ENCODE measurements around the gene LCN9. TPM values are rescaled to one million over a fixed set of nuclear protein-coding genes. Genes with fewer than 3 reads are reported as not detected.

LCN9 gene
- total and polyA plus RNA-seq, 8 donors: not detected

GRCh38 chr9:135696446-135696845 is 33.3 kb downstream of the LCN9 start:
- intact Hi-C loops (cut with DNase I; ENCODE audit: low total_unique reads): no loop called here
- H3K27me3 ChIP-seq: peaks cover 0 to 81% (median 8%) of the 10 kb centered on the region in 3 donors
- H3K4me3 ChIP-seq: no peak overlapping the region
- WGBS, 5 donors: 63 to 75% (median 70%) methylated on average over 13 to 16 of the region's 16 CpGs
- no peaks in the 10 kb centered on the region for H3K9me3 ChIP-seq
- DNase-seq: no peak
- H3K4me1 ChIP-seq: peaks cover under 1 to 3% (median 1%) of the 10 kb centered on the region in 4 donors
- no peak overlapping the region for H3K27ac ChIP-seq
- no peaks in the 10 kb centered on the region for H3K36me3 ChIP-seq
- TF ChIP-seq POLR2A (IDR thresholded peaks at IDR 0.05): no peak

GRCh38 chr9:135697226-135697625 is 34.1 kb downstream of the LCN9 start:
- Histone ChIP-seq H3K9me3 (no peaks in the 10 kb centered on the region), H3K27me3 (peaks cover 0 to 84% (median 16%) of the 10 kb centered on the region in 3 donors), H3K36me3 (no peaks in the 10 kb centered on the region), H3K27ac (no peak overlapping the region), H3K4me3 (no peak overlapping the region), H3K4me1 (peaks cover 8 to 11% (median 9%) of the 10 kb centered on the region in 4 donors)
- TF ChIP-seq POLR2AphosphoS5 (IDR thresholded peaks at IDR 0.05) (no peak), CTCF (IDR thresholded peaks at IDR 0.05) (no peak), POLR2A (IDR thresholded peaks at IDR 0.05) (no peak), EP300 (IDR thresholded peaks at IDR 0.05) (no peak)
- DNase-seq: no peak
- intact Hi-C loops (cut with DNase I; ENCODE audit: low total_unique reads): no loop called here
- 68 to 73% (median 72%) methylated on average over 9 to 15 of the region's 15 CpGs for WGBS, 5 donors

GRCh38 chr9:135698236-135698635 is 35.1 kb downstream of the LCN9 start:
- H3K27ac ChIP-seq: no peak overlapping the region
- WGBS, 5 donors: 71 to 74% (median 73%) methylated on average over 12 to 21 of the region's 21 CpGs
- H3K27me3 ChIP-seq: peaks cover 0 to 84% (median 26%) of the 10 kb centered on the region in 3 donors

GRCh38 chr9:135698767-135699166 is 35.7 kb downstream of the LCN9 start:
- Histone ChIP-seq H3K27ac (no peak overlapping the region), H3K9me3 (no peaks in the 10 kb centered on the region), H3K4me3 (no peak overlapping the region), H3K36me3 (no peaks in the 10 kb centered on the region), H3K4me1 (peaks cover 10 to 19% (median 14%) of the 10 kb centered on the region in 4 donors), H3K27me3 (peaks cover 0 to 84% (median 31%) of the 10 kb centered on the region in 3 donors)
- intact Hi-C loops (cut with DNase I; ENCODE audit: low total_unique reads): no loop called here
- no peak for DNase-seq
- 61 to 74% (median 66%) methylated on average over 16 to 19 of the region's 19 CpGs for WGBS, 5 donors
- TF ChIP-seq POLR2AphosphoS5 (IDR thresholded peaks at IDR 0.05) (no peak), EP300 (IDR thresholded peaks at IDR 0.05) (no peak), CTCF (IDR thresholded peaks at IDR 0.05) (no peak), POLR2A (IDR thresholded peaks at IDR 0.05) (no peak)

More at GRCh38 chr9:135698236-135698635, 35.1 kb downstream of the LCN9 start:
- Histone ChIP-seq H3K4me1 (peaks cover 10 to 16% (median 14%) of the 10 kb centered on the region in 4 donors), H3K36me3 (no peaks in the 10 kb centered on the region), H3K4me3 (no peak overlapping the region), H3K9me3 (no peaks in the 10 kb centered on the region)
- intact Hi-C loops (cut with DNase I; ENCODE audit: low total_unique reads): no loop called here
- no peak for DNase-seq
- no peak for TF ChIP-seq CTCF (IDR thresholded peaks at IDR 0.05)
- TF ChIP-seq POLR2AphosphoS5 (IDR thresholded peaks at IDR 0.05): no peak

GRCh38 chr9:135699440-135699839 is 36.3 kb downstream of the LCN9 start, which contains the start of gene SOHLH1:
TSS of gene SOHLH1 (minus strand) at chr9:135699481. CDS start at chr9:135699467, 14 bp downstream.
- Histone ChIP-seq H3K9me3 (no peaks in the 10 kb centered on the region), H3K4me1 (peaks cover 10 to 20% (median 14%) of the 10 kb centered on the region in 4 donors), H3K27me3 (peaks cover 0 to 84% (median 35%) of the 10 kb centered on the region in 3 donors), H3K27ac (no peak within 1 kb of the TSS), H3K4me3 (no peak within 1 kb of the TSS), H3K36me3 (no peaks in the 10 kb centered on the region)
- no peak for DNase-seq
- 80 to 87% (median 85%) methylated on average over 1 to 30 of the region's 30 CpGs for WGBS, 5 donors
- intact Hi-C loops (cut with DNase I; ENCODE audit: low total_unique reads): no loop called here
- no peak for TF ChIP-seq POLR2AphosphoS5 (IDR thresholded peaks at IDR 0.05)
- TF ChIP-seq CTCF (IDR thresholded peaks at IDR 0.05): no peak
- no peak for TF ChIP-seq POLR2A (IDR thresholded peaks at IDR 0.05)
- TF ChIP-seq EP300 (IDR thresholded peaks at IDR 0.05): no peak

Measured in stomach (tissue), 9 donors.